Endodermal cell (in vitro differentiated cells): ENCODE data around the gene THBD. TPM values are rescaled to one million over a fixed set of nuclear protein-coding genes. Genes with fewer than 3 reads are reported as not detected.

Experiments used
- DNase-seq: peaks from one replicate; pipeline ENCODE4 v3.0.0-alpha.2; 2017
- H3K27ac ChIP-seq: 2 replicates; pipeline ENCODE4 v1.5.1; 2013; ENCODE audit warnings: mild to moderate bottlenecking, low read depth, low read length, moderate library complexity
- H3K27me3 ChIP-seq: 2 replicates; pipeline ENCODE4 v1.6.1; 2013; ENCODE audit warnings: mild to moderate bottlenecking, low read length, moderate library complexity; ENCODE audit not compliant: insufficient read depth, control insufficient read depth, poor library complexity, severe bottlenecking
- H3K36me3 ChIP-seq: 2 replicates; pipeline ENCODE4 v1.7.0; 2013; ENCODE audit warnings: mild to moderate bottlenecking, low read length, moderate library complexity; ENCODE audit not compliant: control insufficient read depth, insufficient read depth
- H3K4me1 ChIP-seq: one replicate; pipeline ENCODE4 v1.7.0; 2013; ENCODE audit warnings: low read length; ENCODE audit not compliant: control insufficient read depth, insufficient read depth
- H3K4me3 ChIP-seq: 2 replicates; pipeline ENCODE4 v1.5.1; 2013; ENCODE audit warnings: mild to moderate bottlenecking, low read length, moderate library complexity
- H3K9ac ChIP-seq: 2 replicates; pipeline ENCODE4 v1.6.1; 2013; ENCODE audit warnings: mild to moderate bottlenecking, low read length, moderate library complexity; ENCODE audit not compliant: poor library complexity, severe bottlenecking; ENCODE audit errors: extremely low read depth
- H3K9me3 ChIP-seq: 2 replicates; pipeline ENCODE4 v1.6.1; 2013; ENCODE audit warnings: mild to moderate bottlenecking, low read length, moderate library complexity; ENCODE audit not compliant: control insufficient read depth
- H3K27ac Mint-ChIP-seq: 2 replicates; pipeline ENCODE4 v1.8.0; 2020; ENCODE audit warnings: mixed read lengths
- H3K27me3 Mint-ChIP-seq: 2 replicates; pipeline ENCODE4 v1.8.0; 2021; ENCODE audit warnings: mild to moderate bottlenecking, mixed read lengths; ENCODE audit not compliant: insufficient read depth
- H3K36me3 Mint-ChIP-seq: 2 replicates; pipeline ENCODE4 v1.8.0; 2020; ENCODE audit warnings: low read depth, mixed read lengths
- H3K4me1 Mint-ChIP-seq: 2 replicates; pipeline ENCODE4 v1.8.0; 2020; ENCODE audit warnings: mixed read lengths
- H3K4me3 Mint-ChIP-seq: 2 replicates; pipeline ENCODE4 v1.8.0; 2020; ENCODE audit warnings: mild to moderate bottlenecking, moderate library complexity, mixed read lengths
- H3K9me3 Mint-ChIP-seq: 2 replicates; pipeline ENCODE4 v1.8.0; 2020; ENCODE audit warnings: mild to moderate bottlenecking, mixed read lengths
- WGBS, 2 experiments: methylation state at CpG; one replicate each; pipeline versions ENCODE4 v1.1.5 to v1.1.7; 2013; ENCODE audit warnings: missing lambda C conversion rate in 2 of 2, mixed read lengths in 1 of 2; ENCODE audit not compliant: insufficient coverage in 1 of 2, insufficient read length in 1 of 2; 5-methylcytosine and 5-hydroxymethylcytosine counted together
- total RNA-seq, 2 donors: library from RNA; stranded (reverse); fragmentation: NEBNext Ultra II Directional in 1 of 2; extraction: Animal tissue kit (Norgen Biotek cat#: 25700) in 1 of 2; gene quantifications; 2 replicates in 1 of 2; 3 replicates in 1 of 2; pipeline ENCODE4 v1.2.1, GENCODE V29; 2021
- TF ChIP-seq, protein P1 (sequence below): fragments of 200-600 bp; sonication (generic); conservative IDR thresholded peaks from 2 replicates; pipeline ENCODE4 v1.5.0; 2021; ENCODE audit warnings: antibody characterized with exemption, mild to moderate bottlenecking

The THBD gene
- total RNA-seq, 2 donors from 2014 or later: 1.2 to 2.0 TPM

GRCh38 chr20:23092861-23093495 is 43.5 kb upstream of the THBD start:
- Histone ChIP-seq H3K9ac (no peak overlapping the region), H3K9me3 (no peaks in the 10 kb centered on the region), H3K36me3 (no peaks in the 10 kb centered on the region), H3K4me1 (peaks cover 12% of the 10 kb centered on the region), H3K27ac (no peak overlapping the region), H3K27me3 (no peaks in the 10 kb centered on the region), H3K4me3 (no peak overlapping the region)
- Mint-ChIP-seq H3K9me3 (no peaks in the 10 kb centered on the region), H3K36me3 (no peaks in the 10 kb centered on the region), H3K4me3 (no peak overlapping the region), H3K27me3 (peaks cover 8% of the 10 kb centered on the region), H3K27ac (no peak overlapping the region), H3K4me1 (peaks cover 14% of the 10 kb centered on the region)
- TF ChIP-seq, protein P1, sequence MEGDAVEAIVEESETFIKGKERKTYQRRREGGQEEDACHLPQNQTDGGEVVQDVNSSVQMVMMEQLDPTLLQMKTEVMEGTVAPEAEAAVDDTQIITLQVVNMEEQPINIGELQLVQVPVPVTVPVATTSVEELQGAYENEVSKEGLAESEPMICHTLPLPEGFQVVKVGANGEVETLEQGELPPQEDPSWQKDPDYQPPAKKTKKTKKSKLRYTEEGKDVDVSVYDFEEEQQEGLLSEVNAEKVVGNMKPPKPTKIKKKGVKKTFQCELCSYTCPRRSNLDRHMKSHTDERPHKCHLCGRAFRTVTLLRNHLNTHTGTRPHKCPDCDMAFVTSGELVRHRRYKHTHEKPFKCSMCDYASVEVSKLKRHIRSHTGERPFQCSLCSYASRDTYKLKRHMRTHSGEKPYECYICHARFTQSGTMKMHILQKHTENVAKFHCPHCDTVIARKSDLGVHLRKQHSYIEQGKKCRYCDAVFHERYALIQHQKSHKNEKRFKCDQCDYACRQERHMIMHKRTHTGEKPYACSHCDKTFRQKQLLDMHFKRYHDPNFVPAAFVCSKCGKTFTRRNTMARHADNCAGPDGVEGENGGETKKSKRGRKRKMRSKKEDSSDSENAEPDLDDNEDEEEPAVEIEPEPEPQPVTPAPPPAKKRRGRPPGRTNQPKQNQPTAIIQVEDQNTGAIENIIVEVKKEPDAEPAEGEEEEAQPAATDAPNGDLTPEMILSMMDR: no peak
- no peak for DNase-seq
- WGBS, 2 experiments: 93% methylated on average over 3 to 7 of the region's 7 CpGs

DNA sequence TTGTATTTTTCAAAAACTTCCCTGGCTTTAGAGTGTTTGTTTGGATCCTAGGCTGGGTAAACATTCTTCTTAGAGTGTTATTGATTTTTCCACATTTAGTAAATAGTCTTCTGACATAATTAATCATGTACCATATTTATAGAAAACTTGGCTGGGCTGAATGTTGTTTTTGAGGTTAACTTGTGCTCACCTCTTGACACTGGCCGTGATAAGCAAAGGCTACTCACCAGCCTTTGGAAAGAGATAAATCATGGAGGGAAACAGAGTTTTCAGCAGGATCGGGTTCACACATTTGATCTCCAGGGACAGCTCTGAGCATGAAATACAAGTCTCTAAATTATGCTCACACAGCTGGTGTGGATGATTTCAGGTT is 42.9 kb upstream of the THBD start:
- no peak overlapping the region for H3K27ac Mint-ChIP-seq
- H3K9me3 Mint-ChIP-seq: no peaks in the 10 kb centered on the region
- Histone ChIP-seq H3K4me3 (no peak overlapping the region), H3K9ac (no peak overlapping the region), H3K27me3 (no peaks in the 10 kb centered on the region), H3K27ac (no peak overlapping the region), H3K4me1 (peaks cover 12% of the 10 kb centered on the region), H3K9me3 (no peaks in the 10 kb centered on the region), H3K36me3 (no peaks in the 10 kb centered on the region)
- no peak overlapping the region for H3K4me3 Mint-ChIP-seq
- whole genome bisulfite sequencing, 2 experiments: 75 to 77% methylated on average over 2 of the region's 2 CpGs
- DNase-seq: no peak
- peaks cover 6% of the 10 kb centered on the region for H3K27me3 Mint-ChIP-seq
- H3K36me3 Mint-ChIP-seq: no peaks in the 10 kb centered on the region
- H3K4me1 Mint-ChIP-seq: peaks cover 14% of the 10 kb centered on the region
- TF ChIP-seq, protein P1: no peak

- Mint-ChIP-seq H3K36me3 (no peaks in the 10 kb centered on the region), H3K27me3 (peaks cover 6% of the 10 kb centered on the region), H3K4me1 (peaks cover 14% of the 10 kb centered on the region), H3K27ac (no peak overlapping the region), H3K4me3 (no peak overlapping the region), H3K9me3 (no peaks in the 10 kb centered on the region)
- DNase-seq: no peak
- Histone ChIP-seq H3K9ac (no peak overlapping the region), H3K27ac (no peak overlapping the region), H3K4me3 (no peak overlapping the region), H3K27me3 (no peaks in the 10 kb centered on the region), H3K9me3 (no peaks in the 10 kb centered on the region), H3K36me3 (no peaks in the 10 kb centered on the region), H3K4me1 (peaks cover 12% of the 10 kb centered on the region)
- 84 to 92% methylated on average over 7 to 8 of the region's 8 CpGs for whole genome bisulfite sequencing, 2 experiments
- TF ChIP-seq, protein P1: no peak
These were observed 42.4 kb upstream of the THBD start for GRCh38 chr20:23091721-23092383.
